ENCODE data around the gene CIRBP. TPM values are rescaled to one million over a fixed set of nuclear protein-coding genes. Genes with fewer than 3 reads are reported as not detected.

Gene CIRBP
- total and polyA plus RNA-seq, 4 donors, result 41.1 to 135 (median 96.9) TPM

DNA sequence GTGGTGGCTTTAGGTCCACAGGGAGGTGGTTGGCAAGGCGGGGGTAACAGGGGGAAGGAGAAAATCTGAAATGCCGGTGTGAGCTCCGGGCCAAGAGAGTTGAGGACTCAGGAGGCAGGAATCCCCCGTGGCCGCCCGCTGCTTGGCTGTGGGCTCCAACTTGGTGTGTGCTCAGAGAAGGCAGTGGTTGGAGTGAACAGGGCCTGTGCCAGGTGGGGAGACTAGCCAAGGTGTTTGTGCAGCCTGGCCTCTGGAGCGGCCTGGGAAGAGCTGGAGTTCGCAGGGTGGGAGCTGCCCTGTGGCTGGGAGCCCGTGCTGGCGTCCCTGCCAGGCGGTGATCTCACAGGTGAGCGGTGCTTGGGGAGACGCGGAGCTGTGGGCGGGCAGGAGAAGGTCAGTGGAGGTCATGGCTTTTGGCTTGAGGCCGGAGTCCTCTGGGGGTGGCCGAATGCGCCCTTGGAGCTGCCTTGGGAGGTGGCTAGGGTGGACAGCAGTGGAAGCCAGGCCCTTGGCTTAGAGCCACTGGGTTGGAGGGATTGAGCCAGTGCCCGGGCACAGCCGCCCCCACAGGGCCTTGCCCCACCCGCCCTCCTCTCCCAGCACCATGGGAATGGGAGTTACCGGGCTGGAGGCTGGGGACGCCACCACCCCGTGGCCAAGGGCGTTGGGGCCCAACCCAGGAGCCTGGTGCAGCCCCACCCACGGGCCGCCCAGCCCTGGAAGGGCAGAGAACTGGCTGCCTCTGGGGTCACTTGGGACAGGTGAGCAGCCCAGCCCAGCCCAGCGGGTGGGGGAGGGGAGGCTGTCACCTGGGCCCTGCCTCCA, 7.1 kb upstream of the CIRBP start:
- H3K9ac ChIP-seq (ENCODE audit: low read depth in 1 of 2, low read length in 2 of 2), result peak overlapping the region; percentile 2 to 37

More for the DNA sequence above, 7.1 kb upstream of the CIRBP start:
- WGBS, result 17% methylated on average over 28 of the region's 28 CpGs
- H3K9me3 ChIP-seq (ENCODE audit: control insufficient read depth in 4 of 4, low read length in 3 of 4), result no peaks in the 10 kb centered on the region
- peak; percentile 75 for DNase-seq (ENCODE audit: low spot score)
- TF ChIP-seq EGR1 (IDR thresholded peaks at IDR 0.05; ENCODE audit: low read depth in 2 of 2) (peak in 1 of 2 donors; percentile 54), SP1 (IDR thresholded peaks at IDR 0.05) (peak; percentile 83), YY1 (IDR thresholded peaks at IDR 0.05) (peak; percentile 44), HNF4A (conservative IDR thresholded peaks at IDR 0.05) (peak; percentile 69 to 86), HNF4G (IDR thresholded peaks at IDR 0.05) (peak; percentile 33), FOXA1 (IDR thresholded peaks at IDR 0.05) (peak; percentile 38), FOXA2 (IDR thresholded peaks at IDR 0.05) (peak; percentile 32), RAD21 (IDR thresholded peaks at IDR 0.05) (peak in 1 of 2 donors; percentile 39), TAF1 (conservative IDR thresholded peaks at IDR 0.05) (peak; percentile 65), GABPA (IDR thresholded peaks at IDR 0.05 in 1 of 2, conservative IDR thresholded peaks at IDR 0.05 in 1 of 2) (no peak), JUND (IDR thresholded peaks at IDR 0.05) (peak; percentile 59), RXRA (IDR thresholded peaks at IDR 0.05) (peak; percentile 92), NR2F2 (IDR thresholded peaks at IDR 0.05) (peak; percentile 83)
- TF ChIP-seq, protein P1, sequence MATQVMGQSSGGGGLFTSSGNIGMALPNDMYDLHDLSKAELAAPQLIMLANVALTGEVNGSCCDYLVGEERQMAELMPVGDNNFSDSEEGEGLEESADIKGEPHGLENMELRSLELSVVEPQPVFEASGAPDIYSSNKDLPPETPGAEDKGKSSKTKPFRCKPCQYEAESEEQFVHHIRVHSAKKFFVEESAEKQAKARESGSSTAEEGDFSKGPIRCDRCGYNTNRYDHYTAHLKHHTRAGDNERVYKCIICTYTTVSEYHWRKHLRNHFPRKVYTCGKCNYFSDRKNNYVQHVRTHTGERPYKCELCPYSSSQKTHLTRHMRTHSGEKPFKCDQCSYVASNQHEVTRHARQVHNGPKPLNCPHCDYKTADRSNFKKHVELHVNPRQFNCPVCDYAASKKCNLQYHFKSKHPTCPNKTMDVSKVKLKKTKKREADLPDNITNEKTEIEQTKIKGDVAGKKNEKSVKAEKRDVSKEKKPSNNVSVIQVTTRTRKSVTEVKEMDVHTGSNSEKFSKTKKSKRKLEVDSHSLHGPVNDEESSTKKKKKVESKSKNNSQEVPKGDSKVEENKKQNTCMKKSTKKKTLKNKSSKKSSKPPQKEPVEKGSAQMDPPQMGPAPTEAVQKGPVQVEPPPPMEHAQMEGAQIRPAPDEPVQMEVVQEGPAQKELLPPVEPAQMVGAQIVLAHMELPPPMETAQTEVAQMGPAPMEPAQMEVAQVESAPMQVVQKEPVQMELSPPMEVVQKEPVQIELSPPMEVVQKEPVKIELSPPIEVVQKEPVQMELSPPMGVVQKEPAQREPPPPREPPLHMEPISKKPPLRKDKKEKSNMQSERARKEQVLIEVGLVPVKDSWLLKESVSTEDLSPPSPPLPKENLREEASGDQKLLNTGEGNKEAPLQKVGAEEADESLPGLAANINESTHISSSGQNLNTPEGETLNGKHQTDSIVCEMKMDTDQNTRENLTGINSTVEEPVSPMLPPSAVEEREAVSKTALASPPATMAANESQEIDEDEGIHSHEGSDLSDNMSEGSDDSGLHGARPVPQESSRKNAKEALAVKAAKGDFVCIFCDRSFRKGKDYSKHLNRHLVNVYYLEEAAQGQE (IDR thresholded peaks at IDR 0.05), result peak; percentile 36
- TF ChIP-seq, protein P2, sequence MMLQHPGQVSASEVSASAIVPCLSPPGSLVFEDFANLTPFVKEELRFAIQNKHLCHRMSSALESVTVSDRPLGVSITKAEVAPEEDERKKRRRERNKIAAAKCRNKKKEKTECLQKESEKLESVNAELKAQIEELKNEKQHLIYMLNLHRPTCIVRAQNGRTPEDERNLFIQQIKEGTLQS (IDR thresholded peaks at IDR 0.05), result peak; percentile 59
- TF ChIP-seq, protein P3, sequence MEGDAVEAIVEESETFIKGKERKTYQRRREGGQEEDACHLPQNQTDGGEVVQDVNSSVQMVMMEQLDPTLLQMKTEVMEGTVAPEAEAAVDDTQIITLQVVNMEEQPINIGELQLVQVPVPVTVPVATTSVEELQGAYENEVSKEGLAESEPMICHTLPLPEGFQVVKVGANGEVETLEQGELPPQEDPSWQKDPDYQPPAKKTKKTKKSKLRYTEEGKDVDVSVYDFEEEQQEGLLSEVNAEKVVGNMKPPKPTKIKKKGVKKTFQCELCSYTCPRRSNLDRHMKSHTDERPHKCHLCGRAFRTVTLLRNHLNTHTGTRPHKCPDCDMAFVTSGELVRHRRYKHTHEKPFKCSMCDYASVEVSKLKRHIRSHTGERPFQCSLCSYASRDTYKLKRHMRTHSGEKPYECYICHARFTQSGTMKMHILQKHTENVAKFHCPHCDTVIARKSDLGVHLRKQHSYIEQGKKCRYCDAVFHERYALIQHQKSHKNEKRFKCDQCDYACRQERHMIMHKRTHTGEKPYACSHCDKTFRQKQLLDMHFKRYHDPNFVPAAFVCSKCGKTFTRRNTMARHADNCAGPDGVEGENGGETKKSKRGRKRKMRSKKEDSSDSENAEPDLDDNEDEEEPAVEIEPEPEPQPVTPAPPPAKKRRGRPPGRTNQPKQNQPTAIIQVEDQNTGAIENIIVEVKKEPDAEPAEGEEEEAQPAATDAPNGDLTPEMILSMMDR (IDR thresholded peaks at IDR 0.05; ENCODE audit: low read depth, low read length, missing input control), result no peak
- TF ChIP-seq, protein P4, sequence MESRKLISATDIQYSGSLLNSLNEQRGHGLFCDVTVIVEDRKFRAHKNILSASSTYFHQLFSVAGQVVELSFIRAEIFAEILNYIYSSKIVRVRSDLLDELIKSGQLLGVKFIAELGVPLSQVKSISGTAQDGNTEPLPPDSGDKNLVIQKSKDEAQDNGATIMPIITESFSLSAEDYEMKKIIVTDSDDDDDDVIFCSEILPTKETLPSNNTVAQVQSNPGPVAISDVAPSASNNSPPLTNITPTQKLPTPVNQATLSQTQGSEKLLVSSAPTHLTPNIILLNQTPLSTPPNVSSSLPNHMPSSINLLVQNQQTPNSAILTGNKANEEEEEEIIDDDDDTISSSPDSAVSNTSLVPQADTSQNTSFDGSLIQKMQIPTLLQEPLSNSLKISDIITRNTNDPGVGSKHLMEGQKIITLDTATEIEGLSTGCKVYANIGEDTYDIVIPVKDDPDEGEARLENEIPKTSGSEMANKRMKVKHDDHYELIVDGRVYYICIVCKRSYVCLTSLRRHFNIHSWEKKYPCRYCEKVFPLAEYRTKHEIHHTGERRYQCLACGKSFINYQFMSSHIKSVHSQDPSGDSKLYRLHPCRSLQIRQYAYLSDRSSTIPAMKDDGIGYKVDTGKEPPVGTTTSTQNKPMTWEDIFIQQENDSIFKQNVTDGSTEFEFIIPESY (IDR thresholded peaks at IDR 0.05), result peak; percentile 52
- TF ChIP-seq, protein P5, sequence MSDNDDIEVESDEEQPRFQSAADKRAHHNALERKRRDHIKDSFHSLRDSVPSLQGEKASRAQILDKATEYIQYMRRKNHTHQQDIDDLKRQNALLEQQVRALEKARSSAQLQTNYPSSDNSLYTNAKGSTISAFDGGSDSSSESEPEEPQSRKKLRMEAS (IDR thresholded peaks at IDR 0.05), result peak; percentile 70
- H3K27ac ChIP-seq (ENCODE audit: low read depth in 1 of 2, low read length in 2 of 2), result peak overlapping the region; percentile 89 to 93
- no peaks in the 10 kb centered on the region for H3K27me3 ChIP-seq (ENCODE audit: control insufficient read depth in 4 of 4, insufficient read depth in 4 of 4, low read length in 3 of 4)
- H3K36me3 ChIP-seq (ENCODE audit: control insufficient read depth in 4 of 4, insufficient read depth in 3 of 4, low read depth in 1 of 4, low read length in 3 of 4), result peaks cover 2 to 6% (median 3%) of the 10 kb centered on the region in 4 donors
- H3K4me3 ChIP-seq (ENCODE audit: low read depth in 1 of 3, low read length in 3 of 3), result peak overlapping the region in 2 of 3 donors; percentile 52 to 62
- peaks cover 27 to 72% (median 50%) of the 10 kb centered on the region in 4 donors for H3K4me1 ChIP-seq (ENCODE audit: control insufficient read depth in 4 of 4, insufficient read depth in 4 of 4, low read length in 3 of 4)

Data from liver (tissue), 9 donors.